Heart left ventricle (tissue), 16 donors: ENCODE results near the gene CIPC. TPM values are rescaled to one million over a fixed set of nuclear protein-coding genes. Genes with fewer than 3 reads are reported as not detected.

Source experiments
- ATAC-seq, 4 donors: fragments of 200-7000 bp; cut with Tn5 transposase; one replicate each; pipeline ENCODE4 v1.9.1; 2020 to 2022; ENCODE audit warnings: moderate library complexity in 4 of 4, mild to moderate bottlenecking in 3 of 4, moderate number of reproducible peaks in 1 of 4
- DNase-seq, 5 donors: peaks; one replicate each; pipeline ENCODE4 v3.0.0-alpha.2; 2020
- H3K27ac ChIP-seq, 12 donors: fragments of 200-600 bp; sonication (generic) in 4 of 12; one replicate each; pipeline versions ENCODE4 v1.5.0 to v1.8.0; 2016 to 2022; ENCODE audit warnings: mild to moderate bottlenecking in 2 of 12
- H3K27me3 ChIP-seq, 9 donors: fragments of 200-600 bp; sonication (generic) in 2 of 9; one replicate each; pipeline versions ENCODE4 v1.5.1 to v1.8.0; 2016 to 2022; ENCODE audit warnings: mild to moderate bottlenecking in 3 of 9
- H3K36me3 ChIP-seq, 9 donors: fragments of 200-600 bp; sonication (generic) in 2 of 9; one replicate each; pipeline versions ENCODE4 v1.5.0 to v1.8.0; 2018 to 2022; ENCODE audit warnings: mild to moderate bottlenecking in 2 of 9
- H3K4me1 ChIP-seq, 12 donors: fragments of 200-600 bp; sonication (generic) in 4 of 12; one replicate each; pipeline versions ENCODE4 v1.5.0 to v1.8.0; 2016 to 2022; ENCODE audit warnings: mild to moderate bottlenecking in 3 of 12
- H3K4me3 ChIP-seq, 12 donors: fragments of 200-600 bp; sonication (generic) in 4 of 12; one replicate each; pipeline versions ENCODE4 v1.5.0 to v1.8.0; 2017 to 2022; ENCODE audit warnings: mild to moderate bottlenecking in 9 of 12, moderate library complexity in 4 of 12
- H3K9me3 ChIP-seq, 12 donors: fragments of 200-600 bp; sonication (generic) in 4 of 12; one replicate each; pipeline versions ENCODE4 v1.5.0 to v1.8.0; 2016 to 2022; ENCODE audit warnings: mild to moderate bottlenecking in 1 of 12
- POLR2A ChIP-seq, 2 donors: fragments of 450-650 bp; IDR thresholded peaks; one replicate each; pipeline ENCODE4 v1.6.1; 2017; ENCODE audit warnings: antibody characterized with exemption in 2 of 2, mild to moderate bottlenecking in 2 of 2, moderate library complexity in 2 of 2
- WGBS, 4 donors: extraction: QIAGEN DNeasy Blood & Tissue Kit in 2 of 4; methylation state at CpG; one replicate each; pipeline versions ENCODE4 v1.1.5 to v1.1.7; 2013 to 2018; 5-methylcytosine and 5-hydroxymethylcytosine counted together
- intact Hi-C, 10 donors: fragments of 100-400 bp; cut with DNase I; formaldehyde crosslinking; loops; one replicate each; pipeline versions ENCODE4 v1.11.1 to v1.14.2; 2022
- polyA plus RNA-seq, 2 donors: library from polyadenylated mRNA; stranded (reverse); fragments of 200-250 nt; gene quantifications; one replicate each; pipeline ENCODE4 v1.2.3, GENCODE V29; 2013
- total RNA-seq, 9 donors: library from RNA; depleted of rRNA in 2 of 9; stranded (reverse); fragments of >200 nt in 2 of 9; fragmentation: NEBNext Ultra II Directional in 3 of 9; extraction: Animal tissue kit (Norgen Biotek cat#: 25700) in 3 of 9; gene quantifications; one replicate each; pipeline versions ENCODE4 v1.1.0 to v1.2.4, GENCODE V29; 2016 to 2023
- TF ChIP-seq, protein P1 (sequence below), 12 donors: fragments of 200-600 bp; sonication (generic) in 4 of 12; IDR thresholded peaks; one replicate each; pipeline versions ENCODE4 v1.5.0 to v1.8.0; 2018 to 2022; ENCODE audit warnings: antibody characterized with exemption in 12 of 12, mild to moderate bottlenecking in 5 of 12
- donor health status: ischemic (EF 13 %, LVEDD 7.1; RV severe dilation, severe dysfunction).
- donor health status: healthy with polysubstance abuse.
- donor health status: DM: no; HTN: yes; CAD: no.
- donor health status: DM: no; HTN: no; CAD: no.
- donor health status: ischemic (EF 25% LVEDD 6.9; RV normal size, moderate dysfunction).
- donor health status: ischemic (EF 25% LVEDD 5.7; RV mildly dilated, moderate dysfunction).
- donor health status: healthy.
- donor health status: DM: yes; HTN: yes; CAD: no.
- donor health status: ischemic (EF 35%, LVEDD 5.7; RV mildly dilated, moderate dysfunction).
- donor health status: nonischemic (EF 11% LVEDD 7.7; RV severe dilation, severe dysfunction).
- donor health status: DM: yes; HTN: yes; CAD: no.
- donor health status: PGD.
- donor health status: ischemic (EF 29% LVEDD 5.4; RV normal size, mild dysfunction).
- donor health status: nonischemic (EF 23%, LVEDD 6.1; RV moderate dilation, normal function).

Gene CIPC
- total and polyA plus RNA-seq, 11 donors: 10.9 to 85.9 (median 61.3) TPM

DNA sequence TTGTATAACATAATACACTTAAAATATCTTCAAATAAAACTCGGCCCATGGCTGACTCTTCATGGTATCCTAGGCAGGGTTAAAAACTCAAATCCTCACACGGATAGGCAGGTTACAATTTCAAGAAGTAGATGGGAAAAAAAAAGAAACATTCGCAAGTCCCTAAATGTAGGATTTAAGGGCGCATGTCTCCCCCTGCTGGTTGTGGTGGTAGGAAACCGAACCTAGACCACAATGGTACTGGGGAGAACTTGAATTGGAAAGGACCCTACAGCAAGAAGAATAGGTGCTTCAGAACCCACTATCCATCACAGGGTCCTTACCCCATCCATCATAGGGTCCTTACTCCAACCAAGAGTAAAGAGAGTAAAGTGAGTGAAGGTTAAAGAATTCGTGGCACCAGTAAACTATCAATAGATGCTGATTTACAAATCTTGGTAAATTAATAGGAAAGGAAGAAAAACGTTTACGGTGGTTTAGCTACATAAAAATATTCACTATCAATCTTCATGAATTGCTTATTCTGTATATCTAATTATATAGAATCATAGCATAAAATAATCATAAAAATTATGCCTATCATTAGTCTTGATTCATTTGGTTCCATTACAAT, 3.3 kb upstream of the CIPC start:
- peaks cover 0 to 18% (median 11%) of the 10 kb centered on the region in 12 donors for H3K9me3 ChIP-seq
- no peaks in the 10 kb centered on the region for H3K27me3 ChIP-seq
- no peaks in the 10 kb centered on the region for H3K36me3 ChIP-seq
- ATAC-seq (no peak), DNase-seq (peak; percentile 69 to 80 (median 79))
- WGBS, 4 donors: 26 to 30% (median 27%) methylated on average over 8 of the region's 8 CpGs
- intact Hi-C loops: loop anchor here in 4 of 10 donors (1.0 to 10.0 kb wide), 8 partner anchors 24 to 380 kb away; partner anchors contain the start of gene IRF2BPL (in 1 of the 4)
- no peak overlapping the region for H3K4me3 ChIP-seq
- H3K4me1 ChIP-seq: peaks cover 0 to 33% (median 20%) of the 10 kb centered on the region in 12 donors
- TF ChIP-seq, protein P1, sequence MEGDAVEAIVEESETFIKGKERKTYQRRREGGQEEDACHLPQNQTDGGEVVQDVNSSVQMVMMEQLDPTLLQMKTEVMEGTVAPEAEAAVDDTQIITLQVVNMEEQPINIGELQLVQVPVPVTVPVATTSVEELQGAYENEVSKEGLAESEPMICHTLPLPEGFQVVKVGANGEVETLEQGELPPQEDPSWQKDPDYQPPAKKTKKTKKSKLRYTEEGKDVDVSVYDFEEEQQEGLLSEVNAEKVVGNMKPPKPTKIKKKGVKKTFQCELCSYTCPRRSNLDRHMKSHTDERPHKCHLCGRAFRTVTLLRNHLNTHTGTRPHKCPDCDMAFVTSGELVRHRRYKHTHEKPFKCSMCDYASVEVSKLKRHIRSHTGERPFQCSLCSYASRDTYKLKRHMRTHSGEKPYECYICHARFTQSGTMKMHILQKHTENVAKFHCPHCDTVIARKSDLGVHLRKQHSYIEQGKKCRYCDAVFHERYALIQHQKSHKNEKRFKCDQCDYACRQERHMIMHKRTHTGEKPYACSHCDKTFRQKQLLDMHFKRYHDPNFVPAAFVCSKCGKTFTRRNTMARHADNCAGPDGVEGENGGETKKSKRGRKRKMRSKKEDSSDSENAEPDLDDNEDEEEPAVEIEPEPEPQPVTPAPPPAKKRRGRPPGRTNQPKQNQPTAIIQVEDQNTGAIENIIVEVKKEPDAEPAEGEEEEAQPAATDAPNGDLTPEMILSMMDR (IDR thresholded peaks at IDR 0.05): peak; percentile 60 to 86 (median 80)
- no peak for TF ChIP-seq POLR2A (IDR thresholded peaks at IDR 0.05)
- peak overlapping the region in 2 of 12 donors; percentile 4 to 22 for H3K27ac ChIP-seq

DNA sequence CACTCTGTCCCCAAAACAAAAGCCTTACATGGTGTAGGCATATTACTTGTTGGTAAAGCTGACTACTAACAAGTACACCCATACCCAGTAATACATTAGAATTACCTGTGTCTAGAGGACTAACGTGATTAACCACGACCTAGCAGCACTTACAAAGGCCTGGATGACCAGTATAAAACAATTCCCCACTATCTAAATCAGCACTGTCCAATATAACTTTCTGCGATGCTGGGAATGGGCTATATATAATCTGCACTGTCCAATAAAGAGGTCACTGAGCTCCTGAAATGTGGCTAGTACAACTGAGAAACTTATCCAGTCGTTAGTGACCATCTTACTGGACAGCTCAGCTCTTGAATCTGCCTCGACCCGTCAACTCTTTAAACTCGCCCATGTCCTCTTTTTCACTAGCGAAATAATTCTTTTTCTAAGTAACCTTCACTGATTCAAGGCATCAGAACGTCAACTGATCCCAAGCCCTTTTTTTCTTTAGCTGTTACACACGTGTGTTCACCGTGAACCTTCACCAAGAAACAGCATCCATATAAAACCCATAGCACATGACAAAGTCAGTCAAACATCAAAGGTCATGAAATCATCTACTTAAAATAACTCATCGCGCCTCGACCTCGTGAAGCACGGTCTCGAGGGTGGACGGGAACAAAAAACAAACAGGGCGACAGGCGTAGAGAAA, 905 bp upstream of the CIPC start:
- peak in 3 of 4 donors; percentile 0 to 31 (median 1) for ATAC-seq
- DNase-seq: no peak
- peak overlapping the region; percentile 96 to 99 (median 98) for H3K27ac ChIP-seq
- no peaks in the 10 kb centered on the region for H3K36me3 ChIP-seq
- no peaks in the 10 kb centered on the region for H3K27me3 ChIP-seq
- 4 to 7% (median 5%) methylated on average over 20 of the region's 20 CpGs for WGBS, 4 donors
- no peak for TF ChIP-seq POLR2A (IDR thresholded peaks at IDR 0.05)
- peaks cover 2 to 56% (median 38%) of the 10 kb centered on the region in 12 donors for H3K4me1 ChIP-seq
- intact Hi-C loops: loop anchor here in 3 of 10 donors (2.0 to 10.0 kb wide), 4 partner anchors 20 to 382 kb away; partner anchors contain the start of gene IRF2BPL (in 1 of the 3)
- H3K4me3 ChIP-seq: peak overlapping the region; percentile 20 to 92 (median 74)
- peaks cover 0 to 1% (median 0%) of the 10 kb centered on the region in 12 donors for H3K9me3 ChIP-seq

DNA sequence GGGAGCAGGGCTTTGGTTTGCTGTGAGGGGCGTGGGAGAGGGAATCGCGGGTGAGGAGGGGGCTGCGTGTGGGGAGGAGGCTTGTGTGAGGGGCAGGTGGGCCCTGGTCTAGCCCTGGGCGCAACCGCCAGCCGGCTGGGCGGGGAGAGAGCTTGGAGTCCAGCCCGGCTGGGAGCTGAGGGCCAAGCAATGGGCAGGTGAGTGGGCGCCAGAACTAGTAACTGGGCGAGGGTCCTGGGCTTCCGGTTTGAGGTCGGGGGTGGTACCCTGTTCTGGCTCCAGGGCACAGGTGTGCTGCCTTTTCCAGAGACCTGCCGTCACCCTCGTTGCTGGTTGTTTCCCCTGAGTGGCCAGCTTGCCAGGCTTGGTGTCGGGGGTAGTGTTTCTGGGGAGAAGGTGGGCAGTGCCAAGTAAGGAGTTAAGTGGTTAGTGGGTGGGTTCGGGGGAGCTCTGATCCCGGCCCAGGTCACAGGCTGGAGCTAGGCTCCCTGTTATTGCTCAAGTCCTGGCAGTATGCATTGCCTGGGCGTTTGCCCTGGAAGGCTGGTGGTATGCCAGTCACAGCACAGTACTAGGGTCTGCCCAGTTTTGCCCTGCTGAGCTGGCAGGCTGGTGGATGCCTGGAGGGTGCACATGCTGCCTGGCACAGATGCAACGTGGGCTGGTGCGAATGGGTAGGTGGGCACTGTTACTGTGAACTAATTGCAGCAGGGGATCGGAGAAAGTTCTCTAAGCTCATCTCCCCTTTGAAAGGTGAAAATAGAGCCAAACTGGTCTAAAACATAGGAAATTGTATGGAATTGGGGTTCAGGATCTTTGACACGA, 683 bp downstream of the CIPC start:
- Histone ChIP-seq H3K4me3 (peak overlapping the region; percentile 63 to 92 (median 74)), H3K27ac (peak overlapping the region; percentile 85 to 99 (median 96)), H3K9me3 (no peaks in the 10 kb centered on the region), H3K27me3 (no peaks in the 10 kb centered on the region), H3K4me1 (peaks cover 5 to 72% (median 51%) of the 10 kb centered on the region in 12 donors), H3K36me3 (no peaks in the 10 kb centered on the region)
- WGBS, 4 donors: 7 to 9% (median 7%) methylated on average over 22 to 23 of the region's 23 CpGs
- TF ChIP-seq, protein P1 (IDR thresholded peaks at IDR 0.05): no peak
- TF ChIP-seq POLR2A (IDR thresholded peaks at IDR 0.05): no peak
- ATAC-seq (peak; percentile 52 to 67 (median 56)), DNase-seq (peak; percentile 72 to 88 (median 80))
- intact Hi-C loops: loop anchor here in 1 of 10 donors (10.0 kb wide), 2 partner anchors 74 to 384 kb away; partner anchors contain the start of gene IRF2BPL

DNA sequence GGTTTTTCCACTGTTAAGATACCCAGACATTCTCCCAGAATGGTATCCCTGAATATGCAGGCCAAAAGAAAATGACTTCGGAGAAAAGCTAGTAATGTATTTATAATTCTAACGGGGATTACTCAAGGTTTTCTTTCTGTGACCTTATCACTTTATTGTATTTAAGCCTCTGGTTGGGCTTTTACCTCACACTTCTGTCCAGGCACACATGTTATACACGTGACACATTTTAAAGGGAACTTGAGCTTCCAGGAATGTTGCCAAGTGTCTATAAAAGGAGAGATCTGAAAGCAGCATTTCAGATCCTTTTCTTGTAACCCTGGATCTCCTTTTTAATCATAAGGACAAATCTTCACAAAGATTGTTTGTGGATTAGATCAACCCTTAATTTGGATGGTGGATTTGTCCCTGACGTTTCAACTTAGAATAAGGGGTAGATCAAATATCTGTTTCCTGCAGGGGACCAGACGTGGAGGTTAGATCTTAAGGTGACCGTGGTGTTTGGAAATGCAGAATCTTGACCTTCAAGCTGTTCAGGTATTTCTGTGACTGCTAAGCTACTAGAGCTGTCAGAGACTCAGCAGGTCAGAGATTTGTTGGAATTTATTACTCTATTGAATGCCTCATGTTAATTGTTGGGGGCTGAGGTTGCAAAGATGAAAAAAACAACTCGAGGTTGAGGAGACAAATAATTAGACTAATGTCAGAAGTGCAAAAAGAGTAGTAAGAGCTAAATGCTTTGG, 1.5 kb downstream of the CIPC start:
- intact Hi-C loops: loop anchor here in 1 of 10 donors (10.0 kb wide), 2 partner anchors 75 to 385 kb away; partner anchors contain the start of gene IRF2BPL
- no peak for ATAC-seq

More for the DNA sequence above, 1.5 kb downstream of the CIPC start:
- no peak for DNase-seq
- H3K27ac ChIP-seq: peak overlapping the region; percentile 19 to 99 (median 96)
- H3K4me1 ChIP-seq: peaks cover 6 to 76% (median 57%) of the 10 kb centered on the region in 12 donors
- H3K4me3 ChIP-seq: peak overlapping the region in 9 of 12 donors; percentile 63 to 92 (median 78)
- H3K9me3 ChIP-seq: no peaks in the 10 kb centered on the region
- no peaks in the 10 kb centered on the region for H3K36me3 ChIP-seq
- H3K27me3 ChIP-seq: no peaks in the 10 kb centered on the region
- 19 to 22% (median 20%) methylated on average over 7 of the region's 7 CpGs for WGBS, 4 donors
- no peak for TF ChIP-seq POLR2A (IDR thresholded peaks at IDR 0.05)
- TF ChIP-seq, protein P1 (IDR thresholded peaks at IDR 0.05): no peak
